Choroid plexus epithelial cell (primary cell): ENCODE data around the gene QSOX2.

Experiments
- DNase-seq: peaks from one replicate; pipeline ENCODE4 v3.0.0-alpha.2; 2010; ENCODE audit warnings: low read depth
- H3K4me3 ChIP-seq: 2 replicates; pipeline ENCODE4 v1.5.1; 2011; ENCODE audit warnings: low read depth, mild to moderate bottlenecking, control low read depth, low read length, moderate library complexity
- CTCF ChIP-seq: conservative IDR thresholded peaks from 2 replicates; pipeline ENCODE4 v1.5.1; 2011; ENCODE audit warnings: low read depth, mild to moderate bottlenecking, control low read depth, inconsistent platforms, low read length, moderate library complexity

Gene QSOX2

GRCh38 chr9:136245219-136246150, at the start of gene QSOX2:
TSS of gene QSOX2 (minus strand) at chr9:136245812. CDS start at chr9:136245803, 9 bp downstream.
- no peak for TF ChIP-seq CTCF

GRCh38 chr9:136295055-136295454, 49.4 kb upstream of the QSOX2 start:
- TF ChIP-seq CTCF, result no peak
- DNase-seq, result no peak
- H3K4me3 ChIP-seq, result no peak overlapping the region

More at GRCh38 chr9:136245219-136246150, at the start of gene QSOX2:
- H3K4me3 ChIP-seq, result peak within 1 kb of the TSS; percentile 75
- DNase-seq, result peak; percentile 82

GRCh38 chr9:136294437-136294836, 48.8 kb upstream of the QSOX2 start:
- no peak overlapping the region for H3K4me3 ChIP-seq
- TF ChIP-seq CTCF, result no peak
- DNase-seq, result no peak

- TF ChIP-seq CTCF, result no peak
- DNase-seq, result no peak
- H3K4me3 ChIP-seq, result no peak overlapping the region
Measured at GRCh38 chr9:136293476-136294077, 48.0 kb upstream of the QSOX2 start.

- TF ChIP-seq CTCF, result no peak
- DNase-seq, result no peak
- H3K4me3 ChIP-seq, result no peak overlapping the region
Measured at GRCh38 chr9:136292591-136293448, 47.2 kb upstream of the QSOX2 start.

- DNase-seq, result no peak
- no peak overlapping the region for H3K4me3 ChIP-seq
- TF ChIP-seq CTCF, result no peak
Measured at GRCh38 chr9:136292026-136292538, 46.5 kb upstream of the QSOX2 start.
